GM23338 (cell line): Measurements from ENCODE around the gene GNL3. TPM values are rescaled to one million over a fixed set of nuclear protein-coding genes. Genes with fewer than 3 reads are reported as not detected.

Experiments
- ATAC-seq: fragments of 200-7000 bp; cut with Tn5 transposase; 3 replicates; pipeline ENCODE4 v1.9.1; 2020
- DNase-seq: peaks from one replicate; pipeline ENCODE4 v3.0.0-alpha.2; 2015; ENCODE audit warnings: low spot score
- H2AFZ ChIP-seq: fragments of 200-600 bp; sonication (generic); 2 replicates; pipeline ENCODE4 v1.8.0; 2016; ENCODE audit warnings: antibody characterized with exemption, mild to moderate bottlenecking, moderate library complexity
- H3F3A ChIP-seq: fragments of 200-600 bp; sonication (generic); replicated peaks from 2 replicates; pipeline ENCODE4 v1.8.0; 2017; ENCODE audit warnings: antibody characterized with exemption, mixed run types, low read depth
- H3K27ac ChIP-seq: fragments of 200-600 bp; sonication (generic); 2 replicates; pipeline ENCODE4 v1.6.1; 2016; ENCODE audit warnings: low read depth
- H3K27me3 ChIP-seq: fragments of 200-600 bp; sonication (generic); 2 replicates; pipeline ENCODE4 v1.8.0; 2016; ENCODE audit warnings: mild to moderate bottlenecking, mixed run types, moderate library complexity; ENCODE audit not compliant: insufficient read depth
- H3K36me3 ChIP-seq: fragments of 200-600 bp; sonication (generic); 2 replicates; pipeline ENCODE4 v1.8.0; 2016; ENCODE audit warnings: mild to moderate bottlenecking; ENCODE audit not compliant: insufficient read depth
- H3K4me1 ChIP-seq: fragments of 200-600 bp; sonication (generic); 2 replicates; pipeline ENCODE4 v1.8.0; 2016; ENCODE audit warnings: mild to moderate bottlenecking, moderate library complexity; ENCODE audit not compliant: insufficient read depth
- H3K4me2 ChIP-seq: fragments of 200-600 bp; sonication (generic); 2 replicates; pipeline ENCODE4 v1.7.1; 2017; ENCODE audit warnings: mixed run types
- H3K4me3 ChIP-seq: fragments of 200-600 bp; sonication (generic); 2 replicates; pipeline ENCODE4 v1.6.1; 2016; ENCODE audit warnings: mixed run types
- H3K79me2 ChIP-seq: fragments of 200-600 bp; sonication (generic); replicated peaks from 2 replicates; pipeline ENCODE4 v1.8.0; 2017; ENCODE audit warnings: mild to moderate bottlenecking; ENCODE audit not compliant: insufficient read depth
- H3K9me2 ChIP-seq: fragments of 200-600 bp; sonication (generic); 2 replicates; pipeline ENCODE4 v1.8.0; 2017; ENCODE audit not compliant: insufficient read depth
- H4K20me1 ChIP-seq: fragments of 200-600 bp; sonication (generic); replicated peaks from 2 replicates; pipeline ENCODE4 v1.8.0; 2017; ENCODE audit warnings: mild to moderate bottlenecking; ENCODE audit not compliant: insufficient read depth
- H3K27ac Mint-ChIP-seq: 2 replicates; pipeline ENCODE4 v1.8.0; 2020; ENCODE audit warnings: inconsistent platforms, mild to moderate bottlenecking, moderate library complexity, mixed read lengths
- H3K27me3 Mint-ChIP-seq: 3 replicates; pipeline ENCODE4 v1.8.0; 2022; ENCODE audit warnings: low read depth, mild to moderate bottlenecking, moderate library complexity, mixed read lengths, inconsistent platforms; ENCODE audit not compliant: insufficient read depth, poor library complexity
- H3K36me3 Mint-ChIP-seq: 3 replicates; pipeline ENCODE4 v1.8.0; 2021; ENCODE audit warnings: low read depth, mild to moderate bottlenecking, inconsistent platforms, moderate library complexity, mixed read lengths
- H3K4me1 Mint-ChIP-seq: 3 replicates; pipeline ENCODE4 v1.8.0; 2020; ENCODE audit warnings: mild to moderate bottlenecking, inconsistent platforms, mixed read lengths
- H3K4me3 Mint-ChIP-seq: 3 replicates; pipeline ENCODE4 v1.8.0; 2021; ENCODE audit warnings: moderate library complexity, mild to moderate bottlenecking, inconsistent platforms, mixed read lengths
- H3K9me3 Mint-ChIP-seq: 3 replicates; pipeline ENCODE4 v1.8.0; 2020; ENCODE audit warnings: moderate library complexity, mild to moderate bottlenecking, inconsistent platforms, mixed read lengths
- CREB1 ChIP-seq: fragments of 250-450 bp; sonication (Bioruptor Pico); IDR thresholded peaks from 2 replicates; pipeline ENCODE4 v1.5.0; 2020; ENCODE audit warnings: low read depth, mild to moderate bottlenecking, moderate library complexity
- ETS1 ChIP-seq: IDR thresholded peaks from 2 replicates; pipeline ENCODE4 v1.6.1; 2016; ENCODE audit warnings: antibody characterized with exemption
- EZH2 ChIP-seq: fragments of 200-600 bp; sonication (generic); IDR thresholded peaks from one replicate; pipeline ENCODE4 v1.8.0; 2017; ENCODE audit warnings: antibody characterized with exemption, mild to moderate bottlenecking, low read depth; ENCODE audit not compliant: unreplicated experiment
- EZH2phosphoT487 ChIP-seq: fragments of 200-600 bp; sonication (generic); IDR thresholded peaks from one replicate; pipeline ENCODE4 v1.8.1; 2018; ENCODE audit warnings: antibody characterized with exemption; ENCODE audit not compliant: unreplicated experiment
- JUNB ChIP-seq: IDR thresholded peaks from one replicate; pipeline ENCODE4 v1.6.1; 2016; ENCODE audit warnings: antibody characterized with exemption; ENCODE audit not compliant: unreplicated experiment
- NANOG ChIP-seq: IDR thresholded peaks from 2 replicates; pipeline ENCODE4 v1.6.1; 2016; ENCODE audit warnings: antibody characterized with exemption, borderline replicate concordance
- POLR2AphosphoS5 ChIP-seq: IDR thresholded peaks from 2 replicates; pipeline ENCODE4 v1.6.1; 2016; ENCODE audit warnings: antibody characterized with exemption, low read depth
- REST ChIP-seq: IDR thresholded peaks from one replicate; pipeline ENCODE4 v1.6.1; 2018; ENCODE audit warnings: antibody characterized with exemption; ENCODE audit not compliant: unreplicated experiment
- STAT1 ChIP-seq: IDR thresholded peaks from one replicate; pipeline ENCODE4 v1.6.1; 2016; ENCODE audit warnings: antibody characterized with exemption; ENCODE audit not compliant: unreplicated experiment
- ZNF114 ChIP-seq: fragments of 250-450 bp; sonication (Bioruptor Pico); IDR thresholded peaks from 2 replicates; pipeline ENCODE4 v1.5.0; 2020; ENCODE audit warnings: mild to moderate bottlenecking, moderate library complexity
- ZNF331 ChIP-seq: fragments of 250-450 bp; sonication (Bioruptor Pico); IDR thresholded peaks from 2 replicates; pipeline ENCODE4 v1.5.0; 2020; ENCODE audit warnings: low read depth, mild to moderate bottlenecking, moderate library complexity
- polyA plus RNA-seq: library from polyadenylated mRNA; unstranded; fragments of >200 nt; fragmentation: Nextera tagmentation; extraction: Ambion mirVana; gene quantifications from 2 replicates; pipeline ENCODE4 v1.2.1, GENCODE V29; 2016
- total RNA-seq: library from RNA; depleted of rRNA; stranded (reverse); fragments of >200 nt; shearing (Covaris generic); gene quantifications from 2 replicates; pipeline ENCODE4 v1.2.3, GENCODE V29; 2014

The GNL3 gene
- total and polyA plus RNA-seq, 2 experiments from 2014 or later = 169 to 205 TPM

GRCh38 chr3:52719618-52720017, 33.8 kb downstream of the GNL3 start:
- Histone ChIP-seq H3K9me2 (no peaks in the 10 kb centered on the region), H3K27me3 (no peaks in the 10 kb centered on the region), H4K20me1 (no peaks in the 10 kb centered on the region), H3K36me3 (no peaks in the 10 kb centered on the region), H2AFZ (no peak overlapping the region), H3K4me3 (no peak overlapping the region), H3K79me2 (no peaks in the 10 kb centered on the region), H3K4me2 (no peak overlapping the region), H3K27ac (no peak overlapping the region), H3K4me1 (peaks cover 7% of the 10 kb centered on the region; the same call in 1 of the 2 replicates), H3F3A (peaks cover 6% of the 10 kb centered on the region; the same call in 1 of the 2 replicates)
- Mint-ChIP-seq H3K27me3 (peaks cover 11% of the 10 kb centered on the region), H3K4me1 (peaks cover 12% of the 10 kb centered on the region), H3K27ac (no peak overlapping the region), H3K36me3 (peaks cover 3% of the 10 kb centered on the region), H3K9me3 (no peaks in the 10 kb centered on the region), H3K4me3 (no peak overlapping the region)
- TF ChIP-seq ZNF114 (CRISPR knock-in tag) = no peak
- DNase-seq (no peak), ATAC-seq (no peak)

- Histone ChIP-seq H3K4me2 (no peak overlapping the region), H3K36me3 (no peaks in the 10 kb centered on the region), H4K20me1 (no peaks in the 10 kb centered on the region), H3K27ac (no peak overlapping the region), H3K4me1 (no peaks in the 10 kb centered on the region), H3K79me2 (no peaks in the 10 kb centered on the region), H3K27me3 (no peaks in the 10 kb centered on the region), H3F3A (no peaks in the 10 kb centered on the region), H2AFZ (no peak overlapping the region), H3K9me2 (no peaks in the 10 kb centered on the region), H3K4me3 (no peak overlapping the region)
- Mint-ChIP-seq H3K27me3 (peaks cover 11% of the 10 kb centered on the region), H3K4me1 (peaks cover 3% of the 10 kb centered on the region; the same call in 1 of the 3 replicates), H3K4me3 (no peak overlapping the region), H3K36me3 (peaks cover 7% of the 10 kb centered on the region), H3K9me3 (no peaks in the 10 kb centered on the region; the same call in 2 of the 3 replicates), H3K27ac (no peak overlapping the region)
- ATAC-seq (no peak), DNase-seq (no peak)
- no peak for TF ChIP-seq ZNF331
- TF ChIP-seq ETS1 = no peak
- no peak for TF ChIP-seq EZH2
- no peak for TF ChIP-seq NANOG
- no peak for TF ChIP-seq CREB1 (CRISPR knock-in tag)
- TF ChIP-seq EZH2phosphoT487 = no peak
- no peak for TF ChIP-seq ZNF114 (CRISPR knock-in tag)
- TF ChIP-seq REST = no peak
- no peak for TF ChIP-seq POLR2AphosphoS5
- no peak for TF ChIP-seq STAT1
- TF ChIP-seq JUNB = no peak
Measured at GRCh38 chr3:52721002-52721729, 35.3 kb downstream of the GNL3 start.
